Measurements from ENCODE around the gene SGPP1. TPM values are rescaled to one million over a fixed set of nuclear protein-coding genes. Genes with fewer than 3 reads are reported as not detected.
"Not testable (repeated sequence)": the region's sequence is repeated elsewhere in the genome, so short reads cannot be mapped to it uniquely, and the experiment has no call there.

Gene SGPP1
- total RNA-seq, 1 donor: 15.1 TPM

GRCh38 chr14:63727231-63727735 lies 582 bp downstream of the SGPP1 start:
- peak in 2 of 3 donors; percentile 26 to 30 for DNase-seq (ENCODE audit: low read depth in 2 of 3, low spot score in 2 of 3)

DNA sequence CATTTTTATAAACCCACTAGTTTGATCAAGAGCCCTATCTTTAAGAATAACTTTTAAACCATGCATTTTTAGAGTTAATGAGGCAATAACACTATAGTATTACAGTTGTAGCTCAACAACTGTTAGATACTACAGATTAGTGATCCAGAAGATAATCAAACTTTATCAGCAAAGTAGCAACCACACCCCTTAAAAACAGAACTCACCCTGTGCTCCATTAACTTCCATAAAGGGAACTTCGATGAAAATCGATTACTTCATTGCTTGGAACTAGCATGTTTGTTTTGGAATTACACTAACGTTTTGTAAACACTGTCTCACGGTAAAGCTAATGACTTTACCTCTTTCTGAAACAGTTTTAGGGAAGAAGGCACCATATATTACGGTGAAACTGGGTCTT lies 1.4 kb downstream of the SGPP1 start:
- DNase-seq (ENCODE audit: low read depth in 2 of 3, low spot score in 2 of 3): no peak

DNA sequence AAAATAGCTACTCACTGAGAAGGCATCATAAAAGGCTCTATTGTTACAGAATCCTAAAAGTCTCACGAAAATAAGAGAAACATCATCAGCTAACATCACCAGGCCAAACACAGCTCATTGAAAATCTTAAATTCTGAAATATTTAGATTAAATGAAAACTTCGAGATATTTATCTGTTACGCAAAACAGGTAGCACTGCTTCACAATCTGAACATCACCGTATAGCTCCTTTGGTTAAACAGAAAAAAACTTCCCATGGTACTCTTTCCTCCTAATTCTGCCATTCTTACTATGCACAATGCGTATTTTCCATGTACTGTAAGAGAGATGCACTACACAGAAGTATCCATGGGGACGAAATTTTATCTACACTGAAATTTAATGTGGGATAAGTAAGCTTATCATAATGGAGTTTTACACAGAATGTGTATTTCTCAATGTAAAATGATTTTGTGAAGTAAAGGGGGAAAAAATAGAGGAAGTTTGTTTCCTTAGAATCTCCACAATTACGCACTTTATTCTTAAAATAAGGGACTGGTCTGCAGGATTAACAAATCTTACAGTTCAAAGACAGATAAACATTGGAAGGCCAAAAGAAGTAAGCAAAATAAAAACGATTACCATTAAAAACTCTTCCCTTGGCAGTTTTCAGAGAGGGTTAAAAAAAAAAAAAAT lies 1.9 kb downstream of the SGPP1 start:
- DNase-seq (ENCODE audit: low read depth in 2 of 3, low spot score in 2 of 3): no peak

DNA sequence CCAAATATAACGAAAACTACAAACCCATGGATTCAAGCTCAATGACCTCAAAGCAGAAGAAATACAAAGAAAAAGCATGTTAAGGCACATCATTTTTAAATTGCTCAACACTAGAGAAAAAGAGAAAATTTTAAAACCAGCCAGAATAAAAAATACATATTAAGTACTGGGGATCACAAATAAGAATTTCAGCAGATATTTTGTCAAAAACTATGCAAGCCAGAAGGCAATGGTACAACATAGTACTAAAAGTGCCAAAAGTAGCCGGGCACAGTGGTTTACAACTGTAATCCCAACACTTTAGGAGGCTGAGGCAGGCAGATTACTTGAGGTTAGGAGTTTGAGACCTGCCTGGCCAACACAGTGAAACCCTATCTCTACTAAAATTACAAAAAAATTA lies 10.2 kb downstream of the SGPP1 start:
- peak in 1 of 3 donors; percentile 57 for DNase-seq (ENCODE audit: low read depth in 2 of 3, low spot score in 2 of 3)

DNA sequence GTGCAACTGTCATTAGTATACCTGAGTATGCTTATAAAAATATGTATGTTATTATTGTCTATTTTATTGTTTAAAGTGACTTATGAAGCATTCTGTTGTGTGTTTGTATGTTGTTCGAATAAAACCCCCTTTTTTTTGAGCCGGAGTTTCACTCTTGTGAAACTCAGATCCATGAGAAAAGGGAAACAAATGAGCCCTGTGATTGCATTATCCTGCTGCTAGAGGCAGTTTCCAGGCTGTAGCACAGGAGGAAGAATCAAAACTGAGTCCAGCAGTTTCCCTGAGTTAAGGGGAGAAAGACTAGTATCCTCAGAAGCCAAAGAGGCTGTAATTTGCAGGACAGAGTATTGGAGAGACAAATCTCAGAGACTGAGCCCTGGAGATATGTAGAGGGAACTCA lies 12.5 kb downstream of the SGPP1 start:
- DNase-seq (ENCODE audit: low read depth in 2 of 3, low spot score in 2 of 3): no peak

DNA sequence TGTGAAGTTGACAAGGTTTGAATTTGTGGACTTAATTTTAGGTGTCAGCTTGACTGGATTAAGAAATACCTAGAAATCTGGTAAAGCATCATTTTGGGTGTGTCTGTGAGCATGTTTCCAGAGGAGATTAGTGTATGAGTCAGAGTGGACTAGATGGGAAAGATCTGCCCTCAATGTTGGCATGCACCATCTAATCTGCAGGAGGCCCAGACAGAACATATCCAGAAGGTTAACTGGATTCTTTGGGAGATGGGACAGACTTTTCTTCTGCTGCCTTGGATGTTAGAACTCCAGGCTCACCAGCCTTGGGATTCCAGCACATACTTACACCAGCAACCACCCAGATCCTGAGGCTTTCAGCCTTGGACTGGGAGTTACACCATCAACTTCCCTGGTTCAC lies 14.1 kb downstream of the SGPP1 start:
- no peak for DNase-seq (ENCODE audit: low read depth in 2 of 3, low spot score in 2 of 3)

DNA sequence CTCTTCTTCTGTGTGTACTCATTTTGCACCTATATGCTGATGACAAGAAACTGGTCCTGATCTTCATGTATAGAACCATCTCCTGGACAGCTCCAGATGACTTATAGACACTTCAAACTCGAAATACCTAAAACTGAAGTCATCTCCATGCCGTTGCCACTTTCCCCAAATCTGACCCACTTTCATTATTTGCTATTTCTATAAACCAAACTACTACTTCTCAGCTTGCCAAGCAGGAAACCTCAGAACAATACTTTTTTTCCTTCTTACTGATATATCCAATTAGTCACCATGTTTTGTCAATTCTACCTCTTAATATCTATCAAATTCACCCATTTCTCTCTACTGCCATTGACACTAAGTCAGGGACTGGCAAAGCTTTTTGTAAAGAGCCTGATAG lies 14.8 kb downstream of the SGPP1 start:
- DNase-seq (ENCODE audit: low read depth in 2 of 3, low spot score in 2 of 3): no peak

DNA sequence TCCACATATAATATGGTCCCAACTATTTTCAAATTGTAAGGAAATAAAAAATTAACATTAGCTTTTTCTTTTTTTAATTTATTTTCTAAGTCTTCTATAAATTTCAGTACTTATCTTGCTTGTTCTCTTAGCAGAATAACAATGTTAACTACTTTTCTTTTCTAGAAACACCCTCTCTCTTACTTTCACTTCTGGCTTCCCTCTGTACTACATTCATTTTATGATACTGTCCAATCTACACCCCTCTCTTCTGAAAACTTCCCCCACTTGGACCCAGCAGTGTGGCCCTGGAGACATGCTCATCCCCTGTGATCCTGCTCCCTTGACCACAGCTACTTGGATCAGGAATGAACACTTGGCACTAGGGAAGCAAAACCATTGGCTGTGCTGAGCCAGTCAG lies 15.7 kb downstream of the SGPP1 start:
- DNase-seq (ENCODE audit: low read depth in 2 of 3, low spot score in 2 of 3): no peak

DNA sequence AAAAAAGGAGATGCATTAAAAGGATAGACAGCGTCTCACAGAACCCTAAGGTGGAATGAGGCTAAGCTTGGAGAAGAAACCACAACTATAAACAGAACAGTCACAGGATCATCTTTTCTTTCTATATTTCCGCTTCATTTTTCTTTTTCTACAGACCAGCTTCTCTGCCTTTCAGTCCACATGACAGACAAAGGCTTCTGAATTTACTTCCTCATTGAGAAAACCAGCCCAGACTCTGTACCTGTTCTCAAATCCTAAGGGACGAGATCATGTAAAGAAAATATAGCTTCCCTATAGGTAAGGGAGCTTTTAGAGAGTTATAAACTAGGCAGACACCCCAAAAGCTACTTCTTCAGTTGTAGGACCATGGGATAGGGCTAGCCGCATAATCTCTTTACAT lies 17.4 kb downstream of the SGPP1 start:
- DNase-seq (ENCODE audit: low read depth in 2 of 3, low spot score in 2 of 3): no peak

DNA sequence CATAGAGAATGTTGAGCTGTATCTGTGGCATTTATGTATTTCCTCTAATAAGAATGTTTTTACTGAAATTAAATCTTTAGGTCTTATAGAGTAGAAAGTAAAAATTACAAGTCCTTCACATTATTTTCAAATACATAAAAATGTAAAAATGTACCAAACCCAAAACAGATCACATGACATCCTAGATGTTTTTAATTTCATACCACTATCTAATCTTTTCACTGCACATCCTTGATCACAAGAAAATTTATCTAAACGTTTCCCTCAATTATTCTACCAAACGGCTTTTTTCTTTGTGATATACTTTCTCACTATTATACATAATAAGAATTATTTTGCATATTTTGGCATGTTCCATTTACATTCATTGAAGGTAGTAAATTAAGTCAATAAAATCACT lies 18.3 kb downstream of the SGPP1 start:
- no peak for DNase-seq (ENCODE audit: low read depth in 2 of 3, low spot score in 2 of 3)

DNA sequence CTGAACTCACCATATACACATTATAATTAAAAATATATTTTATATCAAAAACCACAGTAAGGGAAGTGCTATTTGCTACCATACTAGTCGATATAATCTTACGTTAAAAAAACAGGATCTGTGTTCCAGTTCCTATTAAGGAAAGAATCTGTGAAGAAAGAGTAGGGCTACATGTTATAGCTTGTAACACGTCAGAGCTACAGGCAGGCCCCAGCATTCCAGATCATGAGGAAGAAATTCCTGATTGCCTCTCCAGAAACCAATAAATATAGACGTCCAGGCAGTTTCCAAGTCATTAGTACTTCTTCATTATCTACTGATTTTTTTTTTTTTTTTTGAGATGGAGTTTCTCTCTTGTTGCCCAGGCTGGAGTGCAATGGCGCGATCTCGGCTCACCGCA lies 20.6 kb downstream of the SGPP1 start:
- DNase-seq (ENCODE audit: low read depth in 2 of 3, low spot score in 2 of 3): no peak

- no peak for DNase-seq (ENCODE audit: low read depth in 2 of 3, low spot score in 2 of 3)
These were observed 22.2 kb downstream of the SGPP1 start for GRCh38 chr14:63705561-63706070.

DNA sequence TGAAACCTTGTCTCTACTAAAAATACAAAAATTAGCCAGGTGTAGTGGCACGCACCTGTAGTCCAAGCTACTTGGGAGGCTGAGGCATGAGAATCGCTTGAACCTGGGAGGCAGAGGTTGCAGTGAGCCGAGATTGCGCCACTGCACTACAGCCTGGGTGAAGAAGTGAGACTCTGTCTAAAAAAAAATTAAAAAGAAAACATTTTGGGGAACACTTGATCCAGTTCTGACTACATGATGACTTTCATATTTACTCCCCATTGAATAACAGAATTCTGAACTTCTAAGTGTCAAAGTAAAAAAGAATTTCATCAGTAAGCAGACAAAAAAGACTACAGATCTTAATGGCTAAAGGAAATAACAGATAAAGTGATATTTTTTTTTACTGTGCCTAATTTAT lies 25.3 kb downstream of the SGPP1 start:
- not testable (repeated sequence) for DNase-seq (ENCODE audit: low read depth in 2 of 3, low spot score in 2 of 3)

DNA sequence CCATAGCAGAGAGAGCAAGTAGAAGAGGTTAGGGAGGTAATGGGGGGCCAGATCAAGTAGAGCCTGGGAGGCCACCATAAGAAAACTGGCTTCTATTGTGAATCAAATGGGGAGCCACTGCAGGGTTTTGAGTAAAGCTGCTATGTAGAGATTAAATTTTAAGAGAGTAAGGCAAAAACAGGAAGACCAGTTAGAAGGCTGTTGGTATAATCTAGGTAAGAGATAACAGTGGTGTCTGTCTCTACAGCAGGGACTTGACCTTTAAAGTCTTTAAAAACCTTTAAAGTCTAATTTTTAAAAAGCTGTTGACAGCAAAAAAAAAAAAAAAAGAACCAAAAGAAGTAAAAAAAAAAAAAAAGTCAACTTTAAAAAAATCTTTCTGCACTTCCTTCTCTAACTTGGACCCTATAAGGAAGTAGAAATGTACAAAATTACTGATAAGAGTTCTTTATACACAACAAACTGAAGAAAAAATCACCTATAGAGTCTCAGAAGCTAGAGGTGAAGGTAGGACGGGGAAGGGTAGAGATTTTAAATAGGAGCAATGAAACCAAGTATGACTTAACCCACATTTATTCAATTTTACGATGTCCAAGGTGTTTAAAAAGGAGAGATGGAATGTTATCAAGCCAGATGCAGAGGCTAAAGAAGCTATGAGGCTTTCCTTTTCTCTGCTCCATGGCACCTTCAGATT lies 26.1 kb downstream of the SGPP1 start:
- peak in 2 of 3 donors; percentile 23 to 63 for DNase-seq (ENCODE audit: low read depth in 2 of 3, low spot score in 2 of 3)

GRCh38 chr14:63692310-63693020 lies 35.4 kb downstream of the SGPP1 start:
- peak in 2 of 3 donors; percentile 15 to 52 for DNase-seq (ENCODE audit: low read depth in 2 of 3, low spot score in 2 of 3)

DNA sequence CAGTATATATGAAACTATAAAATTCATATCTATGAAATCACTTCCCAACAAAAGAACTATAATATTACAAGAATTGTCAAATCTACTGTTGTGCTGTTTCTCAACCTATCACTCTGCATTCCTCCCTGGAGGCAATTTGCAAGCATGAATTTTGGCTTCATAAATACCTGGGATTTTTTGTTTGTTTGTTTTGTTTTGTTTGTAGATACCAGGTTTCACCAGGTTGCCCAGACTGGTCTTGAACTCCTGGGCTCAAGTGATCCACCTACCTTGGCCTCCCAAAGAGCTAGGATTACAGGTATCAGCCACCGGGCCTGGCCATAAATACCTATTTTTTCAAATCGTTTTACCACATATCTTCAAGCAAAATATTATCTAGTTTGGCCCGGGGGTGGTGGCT lies 38.7 kb downstream of the SGPP1 start:
- no peak for DNase-seq (ENCODE audit: low read depth in 2 of 3, low spot score in 2 of 3)

DNA sequence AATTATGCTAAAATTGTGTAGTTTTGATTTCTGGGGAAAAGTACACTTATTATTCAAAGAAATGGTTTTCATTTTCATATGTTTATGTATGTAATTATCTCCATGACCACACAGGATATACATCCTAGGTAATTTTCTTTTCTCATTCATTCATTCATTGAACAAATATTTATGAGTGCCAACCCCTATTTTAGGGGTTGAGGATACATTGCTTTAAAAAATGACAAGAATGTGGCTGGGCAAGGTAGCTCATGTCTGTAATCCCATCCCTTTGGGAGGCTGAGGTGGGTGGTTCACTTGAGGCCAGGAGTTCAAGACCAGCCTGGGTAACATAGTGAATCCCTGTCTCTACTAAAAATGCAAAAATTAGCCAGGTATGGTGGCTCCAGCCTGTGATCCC lies 40.9 kb downstream of the SGPP1 start:
- no peak for DNase-seq (ENCODE audit: low read depth in 2 of 3, low spot score in 2 of 3)

DNA sequence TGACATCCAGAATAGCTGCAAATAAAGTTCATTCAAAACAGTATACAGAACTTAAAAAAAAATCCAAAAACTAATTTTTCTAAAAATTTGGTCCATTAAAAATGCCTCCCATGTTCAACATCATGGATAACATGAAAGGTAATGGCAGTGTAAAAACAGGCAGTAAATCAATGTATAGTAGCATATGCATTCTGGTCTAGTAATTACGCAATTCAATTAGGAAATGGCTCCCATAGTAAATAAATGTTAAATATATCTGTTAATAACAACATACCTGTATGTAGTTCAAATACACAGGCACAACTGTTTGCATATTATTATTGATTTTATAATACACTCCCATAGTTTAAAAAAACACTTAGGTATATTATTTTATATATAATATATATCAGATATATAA lies 42.5 kb downstream of the SGPP1 start:
- DNase-seq (ENCODE audit: low read depth in 2 of 3, low spot score in 2 of 3): no peak

- no peak for DNase-seq (ENCODE audit: low read depth in 2 of 3, low spot score in 2 of 3)
These were observed 44.9 kb downstream of the SGPP1 start for GRCh38 chr14:63682727-63683593.

DNA sequence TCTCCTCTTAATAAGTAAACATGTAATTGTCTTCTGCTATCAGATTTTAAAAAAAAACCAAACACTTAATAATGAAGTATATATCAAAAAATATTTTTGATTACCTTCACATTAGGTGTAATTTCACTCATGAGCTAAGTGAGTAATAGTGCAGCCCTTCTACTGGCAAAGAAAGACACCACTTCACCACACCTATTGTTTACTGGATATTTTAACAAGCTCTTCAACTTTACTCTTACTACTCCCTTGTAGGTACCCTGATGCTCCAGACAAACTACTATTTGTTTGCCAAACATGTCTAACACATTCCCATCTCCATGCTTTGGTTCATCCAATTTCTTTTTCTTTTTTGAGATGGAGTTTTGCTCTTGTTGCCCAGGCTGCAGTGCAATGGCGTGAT lies 49.3 kb downstream of the SGPP1 start:
- no peak for DNase-seq (ENCODE audit: low read depth in 2 of 3, low spot score in 2 of 3)

All from hematopoietic multipotent progenitor cell (in vitro differentiated cells).